PFSK-1 (cell line): ENCODE data around the gene MRPL19.

Source experiments
- FOXP2 ChIP-seq: optimal IDR thresholded peaks from 2 replicates; pipeline ENCODE3; 2011; ENCODE audit warnings: borderline replicate concordance, control low read depth, inconsistent platforms; ENCODE audit not compliant: insufficient read depth; ENCODE audit errors: extremely low read length, extremely low read depth
- POLR2AphosphoS5 ChIP-seq: IDR thresholded peaks from 2 replicates; pipeline ENCODE4 v1.6.1; 2012; ENCODE audit warnings: low read depth, mild to moderate bottlenecking, control low read depth, low read length, moderate library complexity
- REST ChIP-seq, 2 experiments: IDR thresholded peaks; 2 replicates each; pipeline versions ENCODE4 v1.6.1 to v1.8.0; 2011 to 2012; ENCODE audit warnings: low read depth in 2 of 2, low read length in 2 of 2, control low read depth in 1 of 2, inconsistent platforms in 1 of 2, mild to moderate bottlenecking in 1 of 2, moderate library complexity in 1 of 2; ENCODE audit not compliant: insufficient read depth in 1 of 2
- SIN3A ChIP-seq: IDR thresholded peaks from 2 replicates; pipeline ENCODE4 v1.6.1; 2012; ENCODE audit warnings: mild to moderate bottlenecking, low read length, moderate library complexity, borderline replicate concordance; ENCODE audit not compliant: insufficient read depth
- TAF1 ChIP-seq: IDR thresholded peaks from 2 replicates; pipeline ENCODE4 v1.6.1; 2012; ENCODE audit warnings: low read length, control low read depth, borderline replicate concordance; ENCODE audit not compliant: insufficient read depth

Gene MRPL19

GRCh38 chr2:75608684-75609333, 37.8 kb upstream of the MRPL19 start:
- TF ChIP-seq REST (IDR thresholded peaks at IDR 0.05; ENCODE audit: insufficient read depth in 1 of 2, low read depth in 2 of 2, low read length in 2 of 2) (no peak), TAF1 (no peak), SIN3A (no peak), POLR2AphosphoS5 (no peak), FOXP2 (peak; percentile 47)

- no peak for TF ChIP-seq TAF1
- no peak for TF ChIP-seq REST (IDR thresholded peaks at IDR 0.05; ENCODE audit: insufficient read depth in 1 of 2, low read depth in 2 of 2, low read length in 2 of 2)
- no peak for TF ChIP-seq FOXP2
- no peak for TF ChIP-seq POLR2AphosphoS5
- TF ChIP-seq SIN3A = no peak
Measured at GRCh38 chr2:75609334-75609689, 37.3 kb upstream of the MRPL19 start.

- TF ChIP-seq SIN3A (no peak), FOXP2 (no peak), REST (IDR thresholded peaks at IDR 0.05; ENCODE audit: insufficient read depth in 1 of 2, low read depth in 2 of 2, low read length in 2 of 2) (no peak), TAF1 (no peak), POLR2AphosphoS5 (no peak)
Measured at GRCh38 chr2:75609937-75610508, 36.6 kb upstream of the MRPL19 start.

GRCh38 chr2:75610671-75611070, 35.9 kb upstream of the MRPL19 start:
- no peak for TF ChIP-seq FOXP2

GRCh38 chr2:75612108-75612861, 34.3 kb upstream of the MRPL19 start:
- TF ChIP-seq FOXP2 (no peak), TAF1 (no peak), POLR2AphosphoS5 (no peak), REST (IDR thresholded peaks at IDR 0.05; ENCODE audit: insufficient read depth in 1 of 2, low read depth in 2 of 2, low read length in 2 of 2) (no peak), SIN3A (no peak)
